Liver (tissue), 9 donors: ENCODE data around the gene LIPG. TPM values are rescaled to one million over a fixed set of nuclear protein-coding genes. Genes with fewer than 3 reads are reported as not detected.

Experiments
- DNase-seq: peaks from one replicate; pipeline ENCODE4 v3.0.0-alpha.2; 2017; ENCODE audit warnings: low spot score
- H3K27ac ChIP-seq, 2 donors: one replicate each; pipeline ENCODE4 v1.7.0; 2013; ENCODE audit warnings: inconsistent platforms in 2 of 2, low read length in 2 of 2, control low read depth in 1 of 2, low read depth in 1 of 2, mild to moderate bottlenecking in 1 of 2
- H3K27me3 ChIP-seq, 4 donors: one replicate each; pipeline versions ENCODE4 v1.6.1 to v1.7.0; 2013; ENCODE audit warnings: low read length in 3 of 4, inconsistent platforms in 1 of 4, mild to moderate bottlenecking in 1 of 4, moderate library complexity in 1 of 4; ENCODE audit not compliant: control insufficient read depth in 4 of 4, insufficient read depth in 4 of 4
- H3K36me3 ChIP-seq, 4 donors: one replicate each; pipeline versions ENCODE4 v1.6.1 to v1.7.0; 2013; ENCODE audit warnings: low read length in 3 of 4, mild to moderate bottlenecking in 3 of 4, low read depth in 1 of 4, moderate library complexity in 1 of 4; ENCODE audit not compliant: control insufficient read depth in 4 of 4, insufficient read depth in 3 of 4
- H3K4me1 ChIP-seq, 4 donors: one replicate each; pipeline versions ENCODE4 v1.6.1 to v1.7.0; 2013; ENCODE audit warnings: low read length in 3 of 4, mild to moderate bottlenecking in 3 of 4, moderate library complexity in 1 of 4; ENCODE audit not compliant: control insufficient read depth in 4 of 4, insufficient read depth in 4 of 4
- H3K4me3 ChIP-seq, 3 donors: one replicate each; pipeline versions ENCODE4 v1.6.1 to v1.7.0; 2013; ENCODE audit warnings: low read length in 3 of 3, control low read depth in 1 of 3, low read depth in 1 of 3, mild to moderate bottlenecking in 1 of 3
- H3K9ac ChIP-seq, 2 donors: one replicate each; pipeline ENCODE4 v1.7.0; 2013; ENCODE audit warnings: low read length in 2 of 2, mild to moderate bottlenecking in 2 of 2, moderate library complexity in 2 of 2, control low read depth in 1 of 2, low read depth in 1 of 2
- H3K9me3 ChIP-seq, 4 donors: one replicate each; pipeline versions ENCODE4 v1.6.1 to v1.7.0; 2013; ENCODE audit warnings: low read length in 3 of 4; ENCODE audit not compliant: control insufficient read depth in 4 of 4
- CTCF ChIP-seq: fragments of 150-350 bp; IDR thresholded peaks from 2 replicates; pipeline ENCODE4 v1.5.1; 2017; ENCODE audit warnings: improper control_type of control experiment, low read depth, low read length; ENCODE audit not compliant: missing input control
- EGR1 ChIP-seq, 2 donors: IDR thresholded peaks; 2 replicates each; pipeline ENCODE4 v1.6.1; 2016 to 2018; ENCODE audit warnings: antibody characterized with exemption in 2 of 2, low read depth in 2 of 2
- FOXA1 ChIP-seq: IDR thresholded peaks from 2 replicates; pipeline ENCODE4 v1.6.1; 2016; ENCODE audit warnings: antibody characterized with exemption
- FOXA2 ChIP-seq: IDR thresholded peaks from 2 replicates; pipeline ENCODE4 v1.6.1; 2016; ENCODE audit warnings: antibody characterized with exemption
- GABPA ChIP-seq, 2 donors: IDR thresholded peaks in 1 of 2; conservative IDR thresholded peaks in 1 of 2; 2 replicates each; pipeline ENCODE4 v1.6.1; 2016; ENCODE audit warnings: antibody characterized with exemption in 2 of 2, mild to moderate bottlenecking in 1 of 2, moderate library complexity in 1 of 2
- HNF4A ChIP-seq, 2 donors: conservative IDR thresholded peaks; 2 replicates each; pipeline ENCODE4 v1.6.1; 2016; ENCODE audit warnings: antibody characterized with exemption in 2 of 2, mild to moderate bottlenecking in 2 of 2
- HNF4G ChIP-seq: IDR thresholded peaks from 2 replicates; pipeline ENCODE4 v1.6.1; 2016; ENCODE audit warnings: antibody characterized with exemption
- JUND ChIP-seq, 2 donors: IDR thresholded peaks; 2 replicates each; pipeline ENCODE4 v1.6.1; 2016; ENCODE audit warnings: antibody characterized with exemption in 2 of 2
- NR2F2 ChIP-seq: IDR thresholded peaks from 2 replicates; pipeline ENCODE4 v1.6.1; 2016; ENCODE audit warnings: antibody characterized with exemption
- RAD21 ChIP-seq, 2 donors: IDR thresholded peaks; 2 replicates each; pipeline ENCODE4 v1.6.1; 2016; ENCODE audit warnings: antibody characterized with exemption in 2 of 2, mild to moderate bottlenecking in 2 of 2
- REST ChIP-seq: IDR thresholded peaks from 2 replicates; pipeline ENCODE4 v1.6.1; 2016; ENCODE audit warnings: antibody characterized with exemption, mild to moderate bottlenecking
- RXRA ChIP-seq, 2 donors: IDR thresholded peaks; 2 replicates each; pipeline ENCODE4 v1.6.1; 2017 to 2018; ENCODE audit warnings: antibody characterized with exemption in 2 of 2, mild to moderate bottlenecking in 1 of 2
- SP1 ChIP-seq: IDR thresholded peaks from 2 replicates; pipeline ENCODE4 v1.6.1; 2018; ENCODE audit warnings: antibody characterized with exemption, mild to moderate bottlenecking
- TAF1 ChIP-seq: conservative IDR thresholded peaks from 2 replicates; pipeline ENCODE4 v1.6.1; 2016; ENCODE audit warnings: antibody characterized with exemption, mild to moderate bottlenecking
- YY1 ChIP-seq: IDR thresholded peaks from 2 replicates; pipeline ENCODE4 v1.6.1; 2016; ENCODE audit warnings: antibody characterized with exemption, mild to moderate bottlenecking
- ZBTB33 ChIP-seq: IDR thresholded peaks from 2 replicates; pipeline ENCODE4 v1.6.1; 2016; ENCODE audit warnings: antibody characterized with exemption
- WGBS: extraction: QIAGEN DNeasy Blood & Tissue Kit; methylation state at CpG from one replicate; pipeline ENCODE4 v1.1.7; 2013; 5-methylcytosine and 5-hydroxymethylcytosine counted together
- polyA plus RNA-seq, 2 donors: library from polyadenylated mRNA; stranded (reverse) in 1 of 2; unstranded in 1 of 2; fragments of 200-250 nt in 1 of 2; fragments of >200 nt in 1 of 2; fragmentation: Nextera tagmentation in 1 of 2; extraction: Ambion mirVana in 1 of 2; gene quantifications; one replicate each; pipeline versions ENCODE4 v1.2.1 to v1.2.3, GENCODE V29; 2013 to 2015
- total RNA-seq, 2 donors: library from RNA; depleted of rRNA; stranded (reverse); fragments of >200 nt; gene quantifications; one replicate each; pipeline ENCODE4 v1.2.3, GENCODE V29; 2014
- TF ChIP-seq, protein P1 (sequence below): IDR thresholded peaks from 2 replicates; pipeline ENCODE4 v1.6.1; 2016; ENCODE audit warnings: antibody characterized with exemption
- TF ChIP-seq, protein P2 (sequence below): IDR thresholded peaks from 2 replicates; pipeline ENCODE4 v1.6.1; 2016; ENCODE audit warnings: antibody characterized with exemption
- donor health status: healthy.
- donor health status: healthy.
- donor health status: healthy.
- donor health status: healthy.
- donor health status: healthy.

LIPG gene
- total and polyA plus RNA-seq, 4 donors = 2.8 to 150 (median 39.7) TPM

- Histone ChIP-seq H3K36me3 (no peaks in the 10 kb centered on the region), H3K9me3 (no peaks in the 10 kb centered on the region), H3K9ac (no peak overlapping the region), H3K27ac (no peak overlapping the region), H3K27me3 (no peaks in the 10 kb centered on the region), H3K4me1 (peaks cover 3 to 9% (median 5%) of the 10 kb centered on the region in 4 donors), H3K4me3 (no peak overlapping the region)
- WGBS = 93% methylated on average over 6 of the region's 6 CpGs
- DNase-seq = no peak
- TF ChIP-seq RAD21 (IDR thresholded peaks at IDR 0.05) (no peak), REST (no peak), FOXA2 (no peak), ZBTB33 (no peak), JUND (IDR thresholded peaks at IDR 0.05) (no peak), YY1 (no peak), EGR1 (IDR thresholded peaks at IDR 0.05; ENCODE audit: low read depth in 2 of 2) (no peak), CTCF (no peak), FOXA1 (no peak)
- TF ChIP-seq, protein P1, sequence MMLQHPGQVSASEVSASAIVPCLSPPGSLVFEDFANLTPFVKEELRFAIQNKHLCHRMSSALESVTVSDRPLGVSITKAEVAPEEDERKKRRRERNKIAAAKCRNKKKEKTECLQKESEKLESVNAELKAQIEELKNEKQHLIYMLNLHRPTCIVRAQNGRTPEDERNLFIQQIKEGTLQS = no peak
- TF ChIP-seq, protein P2, sequence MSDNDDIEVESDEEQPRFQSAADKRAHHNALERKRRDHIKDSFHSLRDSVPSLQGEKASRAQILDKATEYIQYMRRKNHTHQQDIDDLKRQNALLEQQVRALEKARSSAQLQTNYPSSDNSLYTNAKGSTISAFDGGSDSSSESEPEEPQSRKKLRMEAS = no peak
These were observed 54.9 kb downstream of the LIPG start for GRCh38 chr18:49616618-49617328.

DNA sequence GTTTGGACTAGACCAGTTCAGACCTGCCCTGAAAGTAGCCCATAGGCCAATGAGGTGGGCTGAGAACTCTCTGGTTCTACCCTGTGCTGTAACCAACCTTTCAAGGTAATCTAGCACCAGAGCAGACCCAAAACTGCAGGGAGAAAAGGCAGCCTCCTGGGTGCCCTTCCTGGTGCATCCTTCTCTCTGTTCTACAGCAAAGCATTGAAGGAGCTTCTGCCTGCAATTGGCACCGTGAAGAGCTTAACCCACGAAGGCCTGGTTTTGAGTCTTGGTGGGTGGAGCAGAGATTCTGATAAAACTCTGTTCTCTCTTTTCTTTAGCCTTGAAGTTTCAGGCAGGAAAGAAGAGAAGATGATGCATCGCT is 55.5 kb downstream of the LIPG start:
- WGBS = 89% methylated on average over 3 of the region's 3 CpGs
- Histone ChIP-seq H3K4me3 (no peak overlapping the region), H3K27me3 (no peaks in the 10 kb centered on the region), H3K36me3 (no peaks in the 10 kb centered on the region), H3K9ac (no peak overlapping the region), H3K4me1 (peaks cover 3 to 9% (median 5%) of the 10 kb centered on the region in 4 donors), H3K27ac (no peak overlapping the region), H3K9me3 (no peaks in the 10 kb centered on the region)
- DNase-seq = no peak
- TF ChIP-seq HNF4A (conservative IDR thresholded peaks at IDR 0.05) (no peak), SP1 (no peak), TAF1 (no peak), HNF4G (no peak), GABPA (IDR thresholded peaks at IDR 0.05 in 1 of 2, conservative IDR thresholded peaks at IDR 0.05 in 1 of 2) (no peak), CTCF (no peak), EGR1 (IDR thresholded peaks at IDR 0.05; ENCODE audit: low read depth in 2 of 2) (no peak), FOXA1 (no peak), FOXA2 (no peak), NR2F2 (no peak), RAD21 (IDR thresholded peaks at IDR 0.05) (no peak), RXRA (IDR thresholded peaks at IDR 0.05) (no peak), ZBTB33 (no peak), YY1 (no peak)
- TF ChIP-seq, protein P1 = no peak
- TF ChIP-seq, protein P2 = no peak
